ENCODE measurements around the gene TIMM44.

The TIMM44 gene

DNA sequence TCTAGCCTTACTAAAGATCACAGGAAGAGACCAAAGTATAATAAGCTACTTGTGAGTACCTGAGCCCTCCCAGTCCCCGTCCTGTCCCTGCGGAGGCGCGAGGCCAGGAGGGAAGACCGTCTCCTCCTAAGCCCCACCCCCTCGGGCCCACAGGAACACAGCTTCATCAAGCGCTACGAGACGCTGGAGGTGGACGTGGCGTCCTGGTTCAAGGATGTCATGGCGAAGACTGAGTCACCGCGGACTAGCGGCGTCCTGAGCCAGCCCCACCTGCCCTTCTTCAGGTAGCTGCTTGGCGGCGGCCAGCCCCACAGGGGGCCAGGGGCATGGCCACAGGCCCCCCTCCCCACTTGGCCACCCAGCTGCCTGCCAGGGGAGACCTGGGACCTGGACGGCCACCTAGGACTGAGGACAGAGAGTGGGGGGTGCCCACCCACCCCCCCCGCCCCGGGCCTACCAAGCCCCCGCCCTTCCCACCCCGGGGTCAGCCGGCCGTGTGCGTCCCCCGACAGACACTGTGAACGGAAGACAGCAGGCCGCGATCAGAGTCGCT lies 31.2 kb downstream of the TIMM44 start:
- no peak for DNase-seq

DNA sequence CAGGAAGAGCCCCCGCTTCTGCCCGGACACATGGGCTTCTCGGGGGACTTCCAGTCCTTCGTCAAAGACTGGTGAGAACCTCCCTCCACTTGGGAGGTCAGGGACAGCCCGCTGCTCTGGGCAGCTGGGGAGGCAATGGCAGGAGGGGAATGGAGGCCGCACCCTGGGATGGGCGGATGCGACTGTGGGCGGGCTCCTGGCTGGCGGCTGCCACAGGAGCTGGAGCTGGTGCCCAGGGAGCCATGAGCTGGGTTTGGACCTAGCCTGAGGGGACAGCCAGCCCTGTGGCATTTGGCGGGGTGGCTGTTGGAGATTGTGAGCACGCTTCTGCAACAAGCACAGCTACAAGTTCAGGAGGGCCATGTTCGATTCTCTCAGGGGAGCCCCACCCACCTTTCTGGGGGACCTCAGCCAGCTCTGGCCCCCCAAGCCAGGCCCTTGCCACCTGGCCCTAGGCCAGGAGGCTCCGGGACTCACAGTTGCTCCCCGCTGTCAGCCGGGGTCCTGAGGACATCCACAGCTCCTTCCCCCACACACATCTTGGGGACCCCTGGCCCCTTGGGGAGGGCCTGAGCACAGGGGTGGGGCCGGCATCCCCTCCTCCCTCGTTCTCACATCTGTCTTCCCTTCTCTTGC lies 31.8 kb downstream of the TIMM44 start:
- DNase-seq = no peak

DNA sequence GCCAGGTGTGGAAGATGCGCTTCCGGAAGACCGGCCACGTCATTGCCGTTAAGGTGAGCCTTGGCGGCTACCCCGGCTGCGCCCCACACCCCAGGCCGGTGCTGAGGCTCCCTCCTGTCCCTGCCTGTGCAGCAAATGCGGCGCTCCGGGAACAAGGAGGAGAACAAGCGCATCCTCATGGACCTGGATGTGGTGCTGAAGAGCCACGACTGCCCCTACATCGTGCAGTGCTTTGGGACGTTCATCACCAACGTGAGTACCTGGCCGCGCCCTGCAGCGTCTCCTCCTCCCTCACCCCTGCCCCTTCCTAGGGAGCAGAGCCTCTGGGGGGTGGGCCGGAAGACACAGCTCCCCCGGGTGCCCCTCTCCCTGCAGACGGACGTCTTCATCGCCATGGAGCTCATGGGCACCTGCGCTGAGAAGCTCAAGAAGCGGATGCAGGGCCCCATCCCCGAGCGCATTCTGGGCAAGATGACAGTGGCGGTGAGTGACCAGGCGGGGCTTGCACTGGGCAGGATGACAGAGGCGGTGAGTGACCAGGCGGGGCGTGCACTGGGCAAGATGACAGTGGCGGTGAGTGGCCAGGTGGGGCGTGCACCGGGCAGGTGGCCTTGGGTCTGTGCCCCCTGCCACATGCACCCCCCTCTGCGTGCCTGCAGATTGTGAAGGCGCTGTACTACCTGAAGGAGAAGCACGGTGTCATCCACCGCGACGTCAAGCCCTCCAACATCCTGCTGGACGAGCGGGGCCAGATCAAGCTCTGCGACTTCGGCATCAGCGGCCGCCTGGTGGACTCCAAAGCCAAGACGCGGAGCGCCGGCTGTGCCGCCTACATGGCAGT lies 32.9 kb downstream of the TIMM44 start:
- no peak for DNase-seq

DNA sequence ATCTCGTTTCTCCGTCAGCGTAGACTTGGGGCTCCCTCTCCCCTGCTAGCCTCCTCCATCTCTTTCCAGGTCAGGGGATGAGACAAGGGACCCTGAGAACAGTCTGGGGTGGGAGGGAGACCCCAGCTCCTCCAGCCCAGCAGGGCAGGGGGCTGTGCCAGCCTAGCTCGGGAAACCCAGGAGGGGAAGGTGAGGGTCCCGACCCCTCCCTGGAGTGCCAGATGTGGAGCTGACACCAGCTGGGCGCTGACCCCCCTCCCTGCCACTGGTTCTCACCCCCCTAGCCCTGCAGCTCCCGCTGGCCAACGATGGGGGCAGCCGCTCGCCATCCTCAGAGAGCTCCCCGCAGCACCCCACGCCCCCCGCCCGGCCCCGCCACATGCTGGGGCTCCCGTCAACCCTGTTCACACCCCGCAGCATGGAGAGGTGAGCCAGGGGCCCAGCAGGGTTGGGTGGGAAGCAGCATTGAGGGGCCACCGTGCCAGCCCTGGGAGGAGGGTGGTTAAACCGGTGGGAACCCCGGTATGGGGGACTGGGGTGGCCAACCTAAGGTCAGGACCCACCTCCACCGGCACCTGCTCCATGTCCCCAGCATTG lies 33.9 kb downstream of the TIMM44 start:
- DNase-seq = no peak

DNA sequence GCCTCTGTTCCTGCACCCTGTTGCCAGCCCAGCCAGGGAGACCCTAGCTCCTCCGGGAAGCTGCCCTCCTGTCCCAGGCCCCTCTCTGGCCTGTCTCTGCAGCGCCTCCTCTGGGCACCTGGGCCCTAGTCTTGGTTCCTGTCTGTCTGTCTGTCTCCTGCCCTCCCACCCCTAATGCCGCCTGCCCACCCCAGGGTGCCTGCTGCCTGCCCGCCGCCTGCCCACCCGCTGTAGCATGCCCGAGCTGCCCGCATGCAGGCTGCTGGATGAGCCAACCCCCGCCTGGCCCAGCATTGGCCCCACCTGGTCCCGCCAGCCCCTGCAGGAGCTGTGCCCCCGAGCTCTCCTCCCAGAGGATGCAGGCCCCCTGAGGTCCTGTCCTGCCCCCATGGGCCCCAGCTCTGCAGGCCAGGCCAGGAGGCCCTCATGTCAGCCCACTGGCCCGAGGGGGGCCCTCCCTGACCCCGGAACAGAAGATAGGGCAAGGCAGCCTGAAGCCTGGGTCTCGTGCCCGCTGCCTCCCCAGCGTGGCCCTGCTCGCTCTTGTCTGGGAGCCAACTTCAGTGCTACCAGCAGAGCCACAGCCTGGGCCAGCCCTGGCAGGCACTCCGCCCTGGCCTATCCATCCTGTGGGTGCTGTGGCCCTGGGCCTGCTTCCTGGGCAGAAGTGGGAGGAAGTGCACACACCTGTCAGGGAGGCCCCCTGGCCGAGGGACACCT lies 34.6 kb downstream of the TIMM44 start:
- DNase-seq = no peak

DNA sequence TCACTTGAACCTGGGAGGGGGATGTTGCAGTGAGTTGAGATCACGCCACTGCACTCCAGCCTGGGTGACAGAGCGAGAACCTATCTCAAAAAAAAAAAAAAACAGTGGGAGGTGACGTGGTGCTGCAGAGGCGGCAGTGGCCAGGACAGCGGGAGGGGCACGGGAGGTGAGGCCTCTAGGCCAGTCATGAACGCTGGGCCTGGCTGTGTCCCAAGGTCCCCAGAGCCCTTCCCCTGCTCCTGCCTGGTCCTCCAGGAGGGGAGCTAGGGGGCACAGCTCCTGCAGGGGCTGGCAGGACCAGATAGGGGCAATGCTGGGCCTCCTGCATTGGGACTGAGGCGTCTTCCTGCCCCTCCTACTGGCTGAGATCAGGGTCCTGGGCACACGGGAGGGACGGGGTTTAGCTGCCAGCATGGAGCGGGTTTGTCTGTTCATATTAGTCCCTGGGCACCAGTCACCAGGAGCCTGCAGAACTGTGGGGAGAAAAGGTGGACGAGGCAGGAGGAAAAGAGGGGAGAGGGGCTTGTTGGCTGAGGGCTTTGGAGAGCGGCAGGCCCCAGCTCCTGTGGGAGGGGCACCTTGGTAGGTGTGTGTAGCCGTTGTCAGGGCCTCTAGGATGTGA lies 35.3 kb downstream of the TIMM44 start:
- DNase-seq = no peak

DNA sequence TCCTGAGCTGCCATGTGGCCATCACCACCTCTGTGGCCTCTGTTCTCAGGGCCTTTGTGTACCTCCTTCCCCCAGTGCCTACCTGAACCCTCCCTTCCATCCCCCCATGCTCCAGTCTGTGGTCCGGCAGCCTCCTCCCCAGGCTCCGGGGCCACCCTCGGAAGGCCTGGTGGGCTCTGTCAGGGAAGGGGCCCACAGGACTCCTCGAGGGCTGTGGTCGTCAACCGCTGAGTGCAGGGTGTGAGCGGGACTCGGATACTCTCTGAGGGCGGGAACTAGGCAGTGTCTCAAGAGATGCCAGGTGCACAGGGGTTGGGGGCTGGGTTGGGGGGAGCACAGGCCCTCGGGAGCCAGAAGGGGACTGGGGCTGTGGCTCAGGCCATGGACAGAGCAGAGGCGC lies 35.9 kb downstream of the TIMM44 start:
- no peak for DNase-seq

DNA sequence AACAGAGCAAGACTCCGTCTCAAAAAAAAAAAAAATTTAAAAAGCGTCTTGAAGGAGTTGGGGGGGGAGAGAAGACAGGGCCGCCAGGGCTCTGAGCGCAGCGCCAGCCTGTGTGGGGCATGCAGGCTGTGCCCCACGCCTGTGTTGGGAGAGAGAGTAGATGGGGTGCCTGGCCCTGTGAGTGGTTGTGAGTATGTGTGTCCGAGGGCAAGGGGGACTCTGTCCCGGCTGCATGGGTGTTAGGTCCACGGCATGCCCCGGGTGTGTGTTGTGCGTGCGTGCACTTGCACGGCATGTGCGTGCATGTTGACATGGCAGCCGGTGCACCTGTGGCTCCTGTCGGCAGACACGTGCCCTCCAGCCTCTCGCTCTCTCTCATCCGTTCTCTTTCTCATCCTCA lies 36.3 kb downstream of the TIMM44 start:
- DNase-seq = no peak

DNA sequence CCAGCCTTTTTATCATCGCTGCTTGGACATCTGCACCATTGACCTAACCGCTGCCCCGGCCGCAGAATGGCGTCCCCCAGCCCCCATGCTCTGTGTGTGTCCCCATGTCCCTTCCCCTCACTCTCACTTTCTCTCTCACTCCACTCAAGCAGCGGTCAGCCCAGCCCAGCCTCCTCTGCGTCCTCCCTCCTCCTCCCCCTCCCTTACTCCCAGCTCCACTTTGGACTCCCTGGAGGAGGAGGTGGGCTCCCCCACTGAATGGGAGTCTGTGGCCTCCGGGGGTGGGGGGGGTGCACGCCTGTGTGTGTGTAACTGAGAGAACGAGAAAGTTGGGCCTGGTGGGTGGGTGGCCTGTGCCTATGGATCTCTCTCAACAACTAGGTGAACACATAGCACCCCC lies 37.6 kb downstream of the TIMM44 start:
- DNase-seq = no peak

DNA sequence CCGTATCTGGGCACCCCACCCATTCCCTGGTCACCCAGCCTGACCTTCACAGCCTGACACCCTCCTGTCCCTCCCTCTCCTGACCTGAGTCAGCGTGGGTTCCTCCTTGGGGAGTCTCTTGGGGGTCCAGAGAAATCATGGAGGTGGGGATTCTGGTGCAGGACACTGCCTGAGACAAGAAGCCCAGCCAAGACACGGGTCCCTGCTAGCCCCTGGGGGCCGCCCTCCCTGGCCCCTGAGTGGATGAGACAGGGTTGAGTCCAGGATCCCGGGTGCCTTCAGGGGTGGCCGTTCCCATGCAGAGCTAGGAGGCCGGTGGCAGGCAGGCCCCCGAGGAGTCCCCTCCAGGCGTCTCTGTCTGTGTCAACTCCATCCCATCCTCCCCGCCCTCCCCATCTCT lies 38.2 kb downstream of the TIMM44 start:
- DNase-seq = no peak

DNA sequence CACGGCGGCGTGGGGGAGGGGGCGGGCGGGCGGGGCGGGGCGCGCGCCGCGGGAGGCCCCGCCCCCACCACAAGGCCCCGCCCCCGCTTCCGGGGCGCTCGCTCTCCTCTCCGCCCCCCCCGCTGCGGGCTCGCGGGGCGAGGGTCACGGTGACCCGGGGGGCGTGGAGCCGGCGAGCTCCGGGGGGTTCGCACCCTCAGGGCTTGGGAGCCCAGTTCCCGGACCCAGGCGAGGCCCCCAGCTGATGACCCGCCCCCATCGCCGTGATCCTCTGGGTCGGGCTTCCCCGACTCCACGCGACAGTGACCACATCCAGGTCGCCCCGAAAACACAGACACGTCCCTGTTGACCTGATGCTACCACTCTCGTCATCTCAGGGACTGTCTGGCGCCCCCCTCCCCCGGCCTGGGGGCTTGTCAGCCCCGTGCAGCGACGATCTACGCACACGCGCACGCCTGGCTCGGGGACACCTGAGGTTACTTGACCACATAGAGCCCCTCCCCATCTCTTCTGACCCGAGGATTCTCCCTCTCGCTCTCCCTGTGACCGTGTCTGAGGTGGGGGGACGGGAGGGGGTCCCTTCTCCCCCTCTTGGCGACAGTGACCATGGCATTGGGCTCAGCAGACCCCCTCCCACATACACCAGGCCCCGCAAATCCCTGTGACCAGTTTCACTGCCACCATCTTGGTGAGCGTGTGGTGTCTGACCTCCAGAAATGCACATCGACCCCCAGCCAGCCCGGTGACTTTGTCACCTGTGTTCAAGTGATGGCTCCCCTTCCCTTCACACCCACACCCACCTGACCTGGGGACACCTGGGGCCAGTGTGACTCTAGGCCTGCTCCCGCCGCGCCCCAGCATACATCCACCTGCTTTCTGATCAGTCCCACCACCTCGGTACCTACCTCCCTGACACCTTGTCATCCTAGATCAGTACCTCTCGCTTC lies 39.1 kb downstream of the TIMM44 start:
- DNase-seq = peak; percentile 64

DNA sequence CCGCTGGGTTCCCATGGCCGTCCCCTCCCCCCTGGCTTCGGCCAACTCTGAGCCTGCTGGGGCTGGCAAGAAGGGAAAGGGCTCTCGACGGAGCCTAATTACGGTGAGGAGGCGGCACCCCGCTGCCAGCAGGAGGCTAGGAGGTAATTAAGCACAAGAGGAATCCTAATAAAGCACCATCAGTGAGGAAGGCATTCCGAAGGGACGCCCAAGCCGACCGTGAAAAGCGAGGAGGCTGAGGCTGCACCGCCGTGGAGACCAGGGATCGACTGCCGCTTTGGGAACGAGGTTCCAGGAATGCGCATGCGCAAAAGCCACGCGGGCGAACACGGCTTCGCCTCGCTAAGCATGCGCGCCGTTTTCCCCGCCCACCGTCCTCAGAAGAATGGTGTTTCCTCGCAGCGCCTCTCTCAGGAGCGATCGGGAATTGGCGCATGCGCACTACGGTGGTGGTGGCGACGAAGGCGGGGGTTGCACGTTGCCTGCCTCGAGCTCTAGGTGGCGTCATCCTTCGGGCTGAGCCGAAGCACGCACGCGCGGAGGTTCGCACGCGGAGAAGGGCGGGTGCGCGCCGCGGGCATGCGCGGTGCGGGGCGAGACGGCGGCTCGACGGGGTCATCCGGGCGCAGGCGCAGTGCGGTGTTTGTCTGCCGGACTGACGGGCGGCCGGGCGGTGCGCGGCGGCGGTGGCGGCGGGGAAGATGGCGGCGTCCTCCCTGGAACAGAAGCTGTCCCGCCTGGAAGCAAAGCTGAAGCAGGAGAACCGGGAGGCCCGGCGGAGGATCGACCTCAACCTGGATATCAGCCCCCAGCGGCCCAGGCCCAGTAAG lies 40.0 kb downstream of the TIMM44 start, which contains the start of gene MAP2K7:
MAP2K7 (plus strand) TSS at position 634 of the 830 bp plus-strand sequence; CDS start at position 702, 68 bp downstream.
- DNase-seq = peak; percentile 100

DNA sequence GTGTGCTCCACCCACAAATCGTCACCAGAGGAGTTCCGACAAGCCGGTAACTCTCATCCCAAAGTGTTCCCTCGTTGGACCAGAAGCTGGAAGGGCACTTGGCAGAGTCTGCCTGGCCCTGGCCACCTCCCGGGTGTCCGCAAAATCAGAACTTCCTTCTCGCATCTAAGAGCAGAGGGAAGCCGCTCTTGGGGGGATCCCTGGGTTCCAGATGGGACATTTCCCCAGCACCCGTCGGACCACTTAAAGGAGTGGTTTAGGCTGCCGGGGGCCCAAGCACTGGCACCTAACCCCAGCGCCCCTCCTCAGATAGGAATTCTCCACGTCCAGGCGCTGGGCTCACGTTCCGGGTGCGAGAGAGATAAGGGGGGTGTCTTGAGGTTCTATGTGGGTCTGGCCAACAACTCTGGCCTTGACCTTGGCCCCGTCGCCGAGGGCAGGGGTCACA lies 40.6 kb downstream of the TIMM44 start:
- no peak for DNase-seq

DNA sequence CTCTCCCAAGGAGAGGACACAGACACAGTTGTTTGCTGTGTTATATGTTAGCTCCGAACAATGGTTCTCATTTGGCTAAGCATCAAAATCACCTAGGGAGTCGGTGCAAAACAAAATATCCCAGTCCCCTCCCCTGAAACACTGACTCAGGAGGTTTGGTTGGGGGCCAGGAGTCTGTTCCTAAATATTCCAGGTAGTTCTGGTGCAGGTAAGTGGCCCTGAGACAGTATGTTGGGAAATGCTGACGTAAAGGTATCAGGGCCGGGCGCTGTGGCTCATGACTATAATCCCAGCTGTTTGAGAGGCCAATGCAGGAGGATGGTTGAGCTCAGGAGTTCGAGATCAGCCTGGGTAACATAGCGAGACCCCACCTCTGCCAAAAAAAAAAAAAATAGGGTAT lies 42.1 kb downstream of the TIMM44 start:
- no peak for DNase-seq

DNA sequence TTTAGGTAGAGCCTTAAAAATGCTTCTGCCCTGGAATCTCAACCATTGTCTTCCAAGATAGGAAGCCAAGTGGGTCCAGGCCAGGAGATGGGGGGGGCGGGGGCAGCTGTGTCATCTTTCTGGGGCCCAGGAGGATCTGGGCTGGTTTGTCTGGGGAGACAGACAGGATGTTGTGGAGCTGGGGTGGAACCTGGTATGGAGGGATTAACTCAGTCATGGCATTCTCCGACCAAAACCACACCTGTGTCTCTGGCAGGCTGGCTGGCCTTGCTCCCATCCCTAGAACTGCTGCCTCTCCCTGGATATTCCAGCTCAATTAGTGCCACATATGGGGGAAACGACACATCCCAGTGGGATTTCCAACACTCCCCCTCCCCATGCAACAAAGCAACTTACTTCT lies 42.5 kb downstream of the TIMM44 start:
- DNase-seq = no peak

DNA sequence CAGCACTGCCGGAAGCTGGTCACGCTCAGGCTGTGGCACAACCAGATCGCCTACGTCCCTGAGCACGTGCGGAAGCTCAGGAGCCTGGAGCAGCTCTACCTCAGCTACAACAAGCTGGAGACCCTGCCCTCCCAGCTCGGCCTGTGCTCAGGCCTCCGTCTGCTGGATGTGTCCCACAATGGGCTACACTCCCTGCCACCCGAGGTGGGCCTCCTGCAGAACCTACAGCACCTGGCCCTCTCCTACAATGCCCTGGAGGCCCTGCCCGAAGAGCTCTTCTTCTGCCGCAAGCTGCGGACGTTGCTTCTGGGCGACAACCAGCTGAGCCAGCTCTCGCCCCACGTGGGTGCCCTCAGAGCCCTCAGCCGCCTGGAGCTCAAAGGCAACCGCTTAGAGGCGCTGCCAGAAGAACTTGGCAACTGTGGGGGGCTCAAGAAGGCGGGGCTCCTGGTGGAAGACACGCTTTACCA lies 43.0 kb downstream of the TIMM44 start:
- no peak for DNase-seq

DNA sequence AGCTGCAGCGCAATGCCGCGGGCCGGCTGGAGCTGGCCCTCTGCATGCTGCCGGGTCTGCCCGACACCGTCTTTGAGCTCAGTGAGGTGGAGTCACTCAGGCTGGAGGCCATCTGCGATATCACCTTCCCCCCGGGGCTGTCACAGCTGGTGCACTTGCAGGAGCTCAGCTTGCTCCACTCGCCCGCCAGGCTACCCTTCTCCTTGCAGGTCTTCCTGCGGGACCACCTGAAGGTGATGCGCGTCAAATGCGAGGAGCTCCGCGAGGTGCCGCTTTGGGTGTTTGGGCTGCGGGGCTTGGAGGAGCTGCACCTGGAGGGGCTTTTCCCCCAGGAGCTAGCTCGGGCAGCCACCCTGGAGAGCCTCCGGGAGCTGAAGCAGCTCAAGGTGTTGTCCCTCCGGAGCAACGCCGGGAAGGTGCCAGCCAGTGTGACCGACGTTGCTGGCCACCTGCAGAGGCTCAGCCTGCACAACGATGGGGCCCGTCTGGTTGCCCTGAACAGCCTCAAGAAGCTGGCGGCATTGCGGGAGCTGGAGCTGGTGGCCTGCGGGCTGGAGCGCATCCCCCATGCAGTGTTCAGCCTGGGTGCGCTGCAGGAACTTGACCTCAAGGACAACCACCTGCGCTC lies 43.6 kb downstream of the TIMM44 start:
- no peak for DNase-seq

DNA sequence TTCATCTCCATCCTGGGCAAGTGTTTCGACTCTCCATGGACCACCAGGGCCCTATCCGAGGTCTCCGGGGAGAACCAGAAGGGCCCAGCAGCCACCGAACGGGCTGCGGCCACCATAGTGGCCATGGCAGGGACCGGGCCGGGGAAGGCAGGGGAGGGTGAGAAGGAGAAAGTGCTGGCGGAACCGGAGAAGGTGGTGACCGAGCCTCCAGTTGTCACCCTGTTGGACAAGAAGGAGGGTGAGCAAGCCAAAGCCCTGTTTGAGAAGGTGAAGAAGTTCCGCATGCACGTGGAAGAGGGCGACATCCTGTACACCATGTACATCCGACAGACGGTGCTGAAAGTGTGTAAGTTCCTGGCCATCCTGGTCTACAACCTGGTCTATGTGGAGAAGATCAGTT lies 44.5 kb downstream of the TIMM44 start:
- no peak for DNase-seq

DNA sequence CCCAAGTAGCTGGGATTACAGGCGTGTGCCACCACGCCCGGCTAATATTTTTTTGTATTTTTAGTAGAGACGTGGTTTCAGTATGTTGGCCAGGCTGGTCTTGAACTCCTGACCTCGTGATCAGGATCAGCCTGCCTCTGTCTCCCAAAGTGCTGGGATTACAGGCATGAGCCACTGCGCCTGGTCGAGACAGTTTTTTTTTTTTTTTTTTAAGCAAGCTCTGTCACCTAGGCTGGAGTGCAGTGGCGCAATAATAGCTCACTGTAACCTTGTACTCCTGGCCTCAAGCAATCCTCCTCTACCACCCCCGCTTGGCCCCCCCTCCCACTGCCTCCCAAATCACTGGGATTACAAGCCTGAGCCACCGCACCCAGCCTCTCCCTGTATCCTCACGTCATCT lies 46.2 kb downstream of the TIMM44 start:
- no peak for DNase-seq

DNA sequence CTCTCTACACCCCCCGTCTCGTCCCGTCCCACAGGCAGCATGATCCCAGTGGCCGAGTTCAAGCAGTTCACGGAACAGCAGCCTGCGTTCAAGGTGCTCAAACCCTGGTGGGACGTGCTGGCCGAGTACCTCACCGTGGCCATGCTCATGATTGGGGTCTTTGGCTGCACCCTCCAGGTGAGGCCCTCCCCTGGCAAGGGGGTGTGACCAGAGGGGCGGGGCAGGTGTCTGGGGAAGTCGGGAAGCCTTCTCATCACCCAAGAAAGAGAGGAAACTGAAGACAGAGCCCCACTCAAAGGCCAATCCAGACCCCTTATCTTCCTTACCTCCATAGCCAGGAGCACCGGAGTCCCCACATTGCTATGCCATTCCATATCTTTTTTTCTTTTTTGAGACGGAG lies 47.9 kb downstream of the TIMM44 start:
- DNase-seq = no peak
